NCI-H1092 treated with DMSO at 0.1 percent for 48 hours (cell line): ENCODE data around the gene CHEK1.
"Not testable (repeated sequence)": the region's sequence is repeated elsewhere in the genome, so short reads cannot be mapped to it uniquely, and the experiment has no call there.

ENCODE experiments used
- DNase-seq: peaks from one replicate; lab custom pipeline; 2025; lab: John Stamatoyannopoulos, UW

The CHEK1 gene

GRCh38 chr11:125701018-125701610 lies 76.2 kb downstream of the CHEK1 start:
- no peak for DNase-seq

GRCh38 chr11:125701858-125702621 lies 77.1 kb downstream of the CHEK1 start:
- no peak for DNase-seq

GRCh38 chr11:125704686-125705085 lies 79.7 kb downstream of the CHEK1 start:
- DNase-seq: not testable (repeated sequence)

- no peak for DNase-seq
These were observed 95.8 kb downstream of the CHEK1 start for GRCh38 chr11:125720781-125721180.

GRCh38 chr11:125724125-125724524 lies 99.2 kb downstream of the CHEK1 start:
- DNase-seq: peak; percentile 32
